H9 (cell line): ENCODE results near the gene KIF1A. TPM values are rescaled to one million over a fixed set of nuclear protein-coding genes. Genes with fewer than 3 reads are reported as not detected.

Source experiments
- DNase-seq: peaks from one replicate; pipeline ENCODE4 v3.0.0-alpha.2; 2017
- H2AFZ ChIP-seq: one replicate; pipeline ENCODE4 v1.6.1; 2013; ENCODE audit warnings: mild to moderate bottlenecking, low read length, control low read depth, moderate library complexity
- H2AK5ac ChIP-seq: 2 replicates; pipeline ENCODE4 v1.6.1; 2013; ENCODE audit warnings: low read length, control low read depth, mixed read lengths; ENCODE audit not compliant: insufficient read length
- H2BK120ac ChIP-seq: one replicate; pipeline ENCODE4 v1.6.1; 2013; ENCODE audit warnings: low read depth, mild to moderate bottlenecking, low read length, control low read depth, inconsistent platforms; ENCODE audit not compliant: poor library complexity, severe bottlenecking
- H2BK12ac ChIP-seq: 2 replicates; pipeline ENCODE4 v1.6.1; 2013; ENCODE audit warnings: low read length, control low read depth, mixed read lengths, low read depth; ENCODE audit not compliant: insufficient read length
- H2BK15ac ChIP-seq: 2 replicates; pipeline ENCODE4 v1.6.1; 2013; ENCODE audit warnings: low read depth, low read length, control low read depth
- H2BK20ac ChIP-seq: one replicate; pipeline ENCODE4 v1.6.1; 2013; ENCODE audit warnings: low read depth, mild to moderate bottlenecking, low read length, control low read depth, inconsistent platforms; ENCODE audit not compliant: poor library complexity, severe bottlenecking
- H2BK5ac ChIP-seq: 2 replicates; pipeline ENCODE4 v1.6.1; 2013; ENCODE audit warnings: low read length, control low read depth, mixed read lengths; ENCODE audit not compliant: insufficient read length
- H3K14ac ChIP-seq: 2 replicates; pipeline ENCODE4 v1.6.1; 2013; ENCODE audit warnings: low read length, control low read depth; ENCODE audit not compliant: insufficient read depth
- H3K18ac ChIP-seq: 2 replicates; pipeline ENCODE4 v1.6.1; 2013; ENCODE audit warnings: low read depth, mild to moderate bottlenecking, mixed read lengths, low read length, control low read depth; ENCODE audit not compliant: insufficient read length
- H3K23ac ChIP-seq: 2 replicates; pipeline ENCODE4 v1.6.1; 2013; ENCODE audit warnings: low read length, control low read depth, mixed read lengths, low read depth; ENCODE audit not compliant: insufficient read length
- H3K23me2 ChIP-seq: 2 replicates; pipeline ENCODE4 v1.6.1; 2013; ENCODE audit warnings: low read depth, mild to moderate bottlenecking, mixed read lengths, low read length, control low read depth; ENCODE audit not compliant: insufficient read length, poor library complexity, severe bottlenecking
- H3K27ac ChIP-seq: 2 replicates; pipeline ENCODE4 v1.5.1; 2013; ENCODE audit warnings: low read length, control low read depth, mixed read lengths, low read depth; ENCODE audit not compliant: insufficient read length
- H3K27me3 ChIP-seq: 2 replicates; pipeline ENCODE4 v1.6.1; 2013; ENCODE audit warnings: low read length, control low read depth, inconsistent platforms; ENCODE audit not compliant: insufficient read depth
- H3K4ac ChIP-seq: 2 replicates; pipeline ENCODE4 v1.6.1; 2013; ENCODE audit warnings: low read depth, mild to moderate bottlenecking, control low read depth, inconsistent platforms, low read length, moderate library complexity
- H3K4me1 ChIP-seq: 2 replicates; pipeline ENCODE4 v1.6.1; 2013; ENCODE audit warnings: low read length, control low read depth, inconsistent platforms; ENCODE audit not compliant: insufficient read depth
- H3K4me2 ChIP-seq: 2 replicates; pipeline ENCODE4 v1.6.1; 2013; ENCODE audit warnings: low read length, control low read depth, mixed read lengths; ENCODE audit not compliant: insufficient read length, insufficient read depth
- H3K56ac ChIP-seq: 2 replicates; pipeline ENCODE4 v1.6.1; 2013; ENCODE audit warnings: low read depth, mild to moderate bottlenecking, mixed read lengths, low read length, control low read depth; ENCODE audit not compliant: insufficient read length
- H3K79me1 ChIP-seq: 2 replicates; pipeline ENCODE4 v1.6.1; 2013; ENCODE audit warnings: low read depth, mild to moderate bottlenecking, moderate library complexity, low read length, control low read depth, inconsistent platforms; ENCODE audit not compliant: insufficient read depth, poor library complexity, severe bottlenecking
- H3K79me2 ChIP-seq: 2 replicates; pipeline ENCODE4 v1.6.1; 2013; ENCODE audit warnings: low read length, control low read depth, inconsistent platforms; ENCODE audit not compliant: insufficient read depth
- H3K9ac ChIP-seq: 2 replicates; pipeline ENCODE4 v1.6.1; 2013; ENCODE audit warnings: low read length, control low read depth, mixed read lengths; ENCODE audit not compliant: insufficient read length; ENCODE audit errors: extremely low read depth
- H3K9me3 ChIP-seq: one replicate; pipeline ENCODE4 v1.6.1; 2013; ENCODE audit warnings: low read depth, low read length, inconsistent platforms; ENCODE audit not compliant: control insufficient read depth
- H3T11ph ChIP-seq: one replicate; pipeline ENCODE4 v1.6.1; 2013; ENCODE audit warnings: mild to moderate bottlenecking, low read length, control low read depth, inconsistent platforms
- H4K20me1 ChIP-seq: one replicate; pipeline ENCODE4 v1.6.1; 2013; ENCODE audit not compliant: control insufficient read depth, insufficient read length, insufficient read depth
- H4K5ac ChIP-seq: 2 replicates; pipeline ENCODE4 v1.6.1; 2013; ENCODE audit warnings: low read depth, mild to moderate bottlenecking, mixed read lengths, low read length, control low read depth; ENCODE audit not compliant: insufficient read length
- H4K8ac ChIP-seq: replicated peaks from 2 replicates; pipeline ENCODE4 v1.6.1; 2013; ENCODE audit warnings: low read length, control low read depth, mixed read lengths, low read depth; ENCODE audit not compliant: insufficient read length
- H4K91ac ChIP-seq: 2 replicates; pipeline ENCODE4 v1.6.1; 2013; ENCODE audit warnings: low read depth, mild to moderate bottlenecking, moderate library complexity, mixed read lengths, low read length, control low read depth; ENCODE audit not compliant: insufficient read length
- H3K27ac Mint-ChIP-seq, 3 experiments: 2 replicates in 2 of 3; 3 replicates in 1 of 3; pipeline ENCODE4 v1.8.0; 2020 to 2021; ENCODE audit warnings: mixed read lengths in 3 of 3, mild to moderate bottlenecking in 1 of 3, moderate library complexity in 1 of 3
- H3K27me3 Mint-ChIP-seq: 2 replicates; pipeline ENCODE4 v1.8.0; 2021; ENCODE audit warnings: low read depth, mild to moderate bottlenecking, moderate library complexity, mixed read lengths
- H3K36me3 Mint-ChIP-seq, 3 experiments: 2 replicates in 2 of 3; 3 replicates in 1 of 3; pipeline ENCODE4 v1.8.0; 2020 to 2021; ENCODE audit warnings: low read depth in 3 of 3, mixed read lengths in 3 of 3; ENCODE audit not compliant: insufficient read depth in 1 of 3
- H3K4me1 Mint-ChIP-seq, 2 experiments: 2 replicates each; pipeline ENCODE4 v1.8.0; 2020; ENCODE audit warnings: mixed read lengths in 2 of 2
- H3K4me3 Mint-ChIP-seq, 2 experiments: 2 replicates in 1 of 2; 3 replicates in 1 of 2; pipeline ENCODE4 v1.8.0; 2020 to 2021; ENCODE audit warnings: mild to moderate bottlenecking in 2 of 2, mixed read lengths in 2 of 2, moderate library complexity in 1 of 2
- H3K9me3 Mint-ChIP-seq, 2 experiments: 2 replicates in 1 of 2; 3 replicates in 1 of 2; pipeline ENCODE4 v1.8.0; 2020; ENCODE audit warnings: mild to moderate bottlenecking in 2 of 2, mixed read lengths in 2 of 2, moderate library complexity in 1 of 2
- CTCF ChIP-seq: fragments of 200-600 bp; sonication (generic); conservative IDR thresholded peaks from 3 replicates; pipeline ENCODE4 v1.8.0; 2021; ENCODE audit warnings: antibody characterized with exemption, mild to moderate bottlenecking
- WGBS: extraction: QIAGEN DNeasy Blood & Tissue Kit; methylation state at CpG from one replicate; pipeline ENCODE4 v1.1.7; 2013; ENCODE audit warnings: missing lambda C conversion rate, low lambda C conversion rate, mixed read lengths; ENCODE audit not compliant: insufficient read length; ENCODE audit errors: extremely low coverage; 5-methylcytosine and 5-hydroxymethylcytosine counted together
- total RNA-seq: library from RNA; stranded (reverse); gene quantifications from 2 replicates; pipeline ENCODE4 v1.2.1, GENCODE V29; 2021

The KIF1A gene
- total RNA-seq, 1 experiment from 2014 or later, result 204 TPM

GRCh38 chr2:240840435-240841060 is 20.5 kb upstream of the KIF1A start:
- H4K20me1 ChIP-seq, result no peaks in the 10 kb centered on the region
- TF ChIP-seq CTCF, result peak; percentile 64; the same call in 2 of the 3 replicates
- H3K27me3 ChIP-seq, result no peaks in the 10 kb centered on the region
- H3K9me3 ChIP-seq, result peaks cover 6% of the 10 kb centered on the region
- H2AFZ ChIP-seq, result no peak overlapping the region
- H3K4me3 Mint-ChIP-seq, result no peak overlapping the region
- DNase-seq, result peak; percentile 83
- no peak overlapping the region for H2BK120ac ChIP-seq
- H3T11ph ChIP-seq, result no peak overlapping the region
- H2BK15ac ChIP-seq, result no peak overlapping the region
- no peaks in the 10 kb centered on the region for H3K23me2 ChIP-seq
- no peak overlapping the region for H4K91ac ChIP-seq
- no peak overlapping the region for H3K4ac ChIP-seq
- H3K9ac ChIP-seq, result no peak overlapping the region
- H3K79me2 ChIP-seq, result no peaks in the 10 kb centered on the region; the same call in 1 of the 2 replicates
- peaks cover 5% of the 10 kb centered on the region for H3K27me3 Mint-ChIP-seq
- H3K79me1 ChIP-seq, result no peaks in the 10 kb centered on the region
- H3K36me3 Mint-ChIP-seq, result peaks cover 5 to 9% (median 8%) of the 10 kb centered on the region in 3 experiments
- H3K27ac Mint-ChIP-seq, result peak overlapping the region in 1 of 3 experiments; percentile 82; a peak in 1 of 7 replicates
- no peak overlapping the region for H3K56ac ChIP-seq
- peaks cover 2% of the 10 kb centered on the region; the same call in 1 of the 2 replicates for H3K4me1 ChIP-seq
- no peak overlapping the region for H3K23ac ChIP-seq
- H4K8ac ChIP-seq, result no peak overlapping the region
- H3K4me2 ChIP-seq, result no peak overlapping the region
- H2BK20ac ChIP-seq, result no peak overlapping the region
- no peak overlapping the region for H3K18ac ChIP-seq
- H3K4me1 Mint-ChIP-seq, result peaks cover 32 to 39% of the 10 kb centered on the region in 2 experiments
- H2BK5ac ChIP-seq, result no peak overlapping the region
- H3K14ac ChIP-seq, result no peak overlapping the region
- peaks cover 9 to 10% of the 10 kb centered on the region in 2 experiments for H3K9me3 Mint-ChIP-seq
- no CpG with 5 or more reads among the region's 9 CpGs for WGBS
- H2AK5ac ChIP-seq, result no peak overlapping the region
- no peak overlapping the region for H2BK12ac ChIP-seq
- no peak overlapping the region for H4K5ac ChIP-seq
- H3K27ac ChIP-seq, result no peak overlapping the region
